ENCODE data around the gene GAST. TPM values are rescaled to one million over a fixed set of nuclear protein-coding genes. Genes with fewer than 3 reads are reported as not detected.

GAST gene
- total RNA-seq, 1 experiment from 2014 or later = not detected

GRCh38 chr17:41723801-41724475 is 11.8 kb downstream of the GAST start:
- no peaks in the 10 kb centered on the region for H3K9me3 ChIP-seq (ENCODE audit: low read length)
- intact Hi-C loops (cut with micrococcal nuclease) = no loop called here
- H3K79me2 ChIP-seq (ENCODE audit: low read length) = no peaks in the 10 kb centered on the region
- H3K27ac ChIP-seq (ENCODE audit: low read length) = no peak overlapping the region
- no peak for DNase-seq
- no peaks in the 10 kb centered on the region for H3K27me3 ChIP-seq (ENCODE audit: low read length)
- no peak overlapping the region for H3K4me3 ChIP-seq (ENCODE audit: low read length)
- ChIA-PET POLR2A (ENCODE audit: unreplicated experiment) (no interaction called here), CTCF (no interaction called here)
- H3K4me1 ChIP-seq (ENCODE audit: insufficient read depth, low read length) = no peaks in the 10 kb centered on the region
- no peaks in the 10 kb centered on the region for H3K9me2 ChIP-seq (replicated peaks; ENCODE audit: low read length)
- no peaks in the 10 kb centered on the region for H3F3A ChIP-seq (ENCODE audit: low read length, unreplicated experiment)
- no peaks in the 10 kb centered on the region for H4K20me1 ChIP-seq (ENCODE audit: low read length)
- no peaks in the 10 kb centered on the region for H3K36me3 ChIP-seq (ENCODE audit: low read depth, low read length)
- no peak overlapping the region for H3K4me2 ChIP-seq (ENCODE audit: low read length)
- BruUV-seq (replicated peaks) = no TSS peak
- no peak overlapping the region for H2AFZ ChIP-seq (ENCODE audit: low read length)
- no peak for ATAC-seq
- TF ChIP-seq CTCF (conservative IDR thresholded peaks at IDR 0.05; ENCODE audit: low read depth, low read length) (no peak), EZH2 (IDR thresholded peaks at IDR 0.05; ENCODE audit: low read length, unreplicated experiment) (no peak), EZH2phosphoT487 (IDR thresholded peaks at IDR 0.05; ENCODE audit: borderline replicate concordance, low read length) (no peak)
- no peak overlapping the region for H3K9ac ChIP-seq (ENCODE audit: low read length)

- ATAC-seq = no peak
- Histone ChIP-seq H3K27ac (ENCODE audit: low read length) (no peak overlapping the region), H4K20me1 (ENCODE audit: low read length) (no peaks in the 10 kb centered on the region), H3K9me2 (replicated peaks; ENCODE audit: low read length) (no peaks in the 10 kb centered on the region), H3K79me2 (ENCODE audit: low read length) (no peaks in the 10 kb centered on the region), H3K4me3 (ENCODE audit: low read length) (no peak overlapping the region), H3K36me3 (ENCODE audit: low read depth, low read length) (no peaks in the 10 kb centered on the region), H2AFZ (ENCODE audit: low read length) (no peak overlapping the region), H3K9ac (ENCODE audit: low read length) (no peak overlapping the region), H3K4me1 (ENCODE audit: insufficient read depth, low read length) (no peaks in the 10 kb centered on the region), H3F3A (ENCODE audit: low read length, unreplicated experiment) (no peaks in the 10 kb centered on the region), H3K9me3 (ENCODE audit: low read length) (no peaks in the 10 kb centered on the region), H3K27me3 (ENCODE audit: low read length) (no peaks in the 10 kb centered on the region), H3K4me2 (ENCODE audit: low read length) (no peak overlapping the region)
- ChIA-PET CTCF (no interaction called here), POLR2A (ENCODE audit: unreplicated experiment) (no interaction called here)
- intact Hi-C loops (cut with micrococcal nuclease) = no loop called here
- no peak for TF ChIP-seq EZH2phosphoT487 (IDR thresholded peaks at IDR 0.05; ENCODE audit: borderline replicate concordance, low read length)
- TF ChIP-seq EZH2 (IDR thresholded peaks at IDR 0.05; ENCODE audit: low read length, unreplicated experiment) = no peak
- no peak for TF ChIP-seq CTCF (conservative IDR thresholded peaks at IDR 0.05; ENCODE audit: low read depth, low read length)
- DNase-seq = no peak
- BruUV-seq (replicated peaks) = no TSS peak
Measured at GRCh38 chr17:41724476-41725050, 12.4 kb downstream of the GAST start.

- BruUV-seq (replicated peaks) = no TSS peak
- H4K20me1 ChIP-seq (ENCODE audit: low read length) = no peaks in the 10 kb centered on the region
- H2AFZ ChIP-seq (ENCODE audit: low read length) = no peak overlapping the region
- no peaks in the 10 kb centered on the region for H3K36me3 ChIP-seq (ENCODE audit: low read depth, low read length)
- intact Hi-C loops (cut with micrococcal nuclease) = no loop called here
- TF ChIP-seq EZH2phosphoT487 (IDR thresholded peaks at IDR 0.05; ENCODE audit: borderline replicate concordance, low read length) = no peak
- TF ChIP-seq EZH2 (IDR thresholded peaks at IDR 0.05; ENCODE audit: low read length, unreplicated experiment) = no peak
- no peak for TF ChIP-seq CTCF (conservative IDR thresholded peaks at IDR 0.05; ENCODE audit: low read depth, low read length)
- no peak overlapping the region for H3K27ac ChIP-seq (ENCODE audit: low read length)
- no peak overlapping the region for H3K4me2 ChIP-seq (ENCODE audit: low read length)
- no peaks in the 10 kb centered on the region for H3K9me2 ChIP-seq (replicated peaks; ENCODE audit: low read length)
- no peak for DNase-seq
- H3K9ac ChIP-seq (ENCODE audit: low read length) = no peak overlapping the region
- ChIA-PET CTCF (no interaction called here), POLR2A (ENCODE audit: unreplicated experiment) (no interaction called here)
- H3K9me3 ChIP-seq (ENCODE audit: low read length) = no peaks in the 10 kb centered on the region
- H3K27me3 ChIP-seq (ENCODE audit: low read length) = no peaks in the 10 kb centered on the region
- ATAC-seq = no peak
- no peaks in the 10 kb centered on the region for H3F3A ChIP-seq (ENCODE audit: low read length, unreplicated experiment)
- no peaks in the 10 kb centered on the region for H3K79me2 ChIP-seq (ENCODE audit: low read length)
- no peaks in the 10 kb centered on the region for H3K4me1 ChIP-seq (ENCODE audit: insufficient read depth, low read length)
- H3K4me3 ChIP-seq (ENCODE audit: low read length) = no peak overlapping the region
Measured at GRCh38 chr17:41725134-41725533, 13.0 kb downstream of the GAST start.
